DMS153 (cell line): ENCODE measurements around the gene SFMBT2.

Experiments
- DNase-seq: peaks from one replicate; lab custom pipeline; 2025; lab: John Stamatoyannopoulos, UW

The SFMBT2 gene

GRCh38 chr10:7298495-7298894, 112.3 kb downstream of the SFMBT2 start:
- no peak for DNase-seq

- DNase-seq, result no peak
Measured at GRCh38 chr10:7297094-7297493, 113.7 kb downstream of the SFMBT2 start.

GRCh38 chr10:7296648-7297047, 114.2 kb downstream of the SFMBT2 start:
- no peak for DNase-seq

- no peak for DNase-seq
Measured at GRCh38 chr10:7296076-7296475, 114.8 kb downstream of the SFMBT2 start.

- no peak for DNase-seq
Measured at GRCh38 chr10:7293378-7293920, 117.4 kb downstream of the SFMBT2 start.

GRCh38 chr10:7291487-7292270, 119.2 kb downstream of the SFMBT2 start:
- DNase-seq, result no peak

- no peak for DNase-seq
Measured at GRCh38 chr10:7288060-7288690, 122.7 kb downstream of the SFMBT2 start.

- DNase-seq, result no peak
Measured at GRCh38 chr10:7287377-7287776, 123.5 kb downstream of the SFMBT2 start.

GRCh38 chr10:7285522-7286322, 125.1 kb downstream of the SFMBT2 start:
- no peak for DNase-seq

GRCh38 chr10:7283246-7283645, 127.6 kb downstream of the SFMBT2 start:
- no peak for DNase-seq

GRCh38 chr10:7282457-7282856, 128.4 kb downstream of the SFMBT2 start:
- DNase-seq, result no peak

GRCh38 chr10:7281429-7281828, 129.4 kb downstream of the SFMBT2 start:
- DNase-seq, result no peak

- DNase-seq, result no peak
Measured at GRCh38 chr10:7279303-7279702, 131.5 kb downstream of the SFMBT2 start.

GRCh38 chr10:7277867-7278266, 133.0 kb downstream of the SFMBT2 start:
- DNase-seq, result no peak

GRCh38 chr10:7277432-7277831, 133.4 kb downstream of the SFMBT2 start:
- DNase-seq, result no peak

GRCh38 chr10:7275761-7276440, 134.9 kb downstream of the SFMBT2 start:
- DNase-seq, result no peak

GRCh38 chr10:7274293-7274692, 136.5 kb downstream of the SFMBT2 start:
- no peak for DNase-seq

GRCh38 chr10:7272008-7272407, 138.8 kb downstream of the SFMBT2 start:
- DNase-seq, result no peak

- no peak for DNase-seq
Measured at GRCh38 chr10:7269988-7270387, 140.8 kb downstream of the SFMBT2 start.

GRCh38 chr10:7267142-7267541, 143.7 kb downstream of the SFMBT2 start:
- no peak for DNase-seq

GRCh38 chr10:7265396-7266123, 145.3 kb downstream of the SFMBT2 start:
- DNase-seq, result no peak
